Measurements from ENCODE around the gene SLC4A4. TPM values are rescaled to one million over a fixed set of nuclear protein-coding genes. Genes with fewer than 3 reads are reported as not detected.

SLC4A4 gene
- total RNA-seq, 2 experiments from 2014 or later, result 0.08 to 0.14 TPM

GRCh38 chr4:71377561-71377960 lies 38.7 kb downstream of the SLC4A4 start:
- Histone ChIP-seq H3K4me3 (ENCODE audit: low read length) (no peak overlapping the region), H3K27ac (ENCODE audit: low read depth in 1 of 2, low read length in 2 of 2) (no peak overlapping the region), H3K36me3 (ENCODE audit: insufficient read depth, low read length) (no peaks in the 10 kb centered on the region), H3K4me1 (ENCODE audit: insufficient read depth, low read length) (no peaks in the 10 kb centered on the region), H3K27me3 (ENCODE audit: control insufficient read depth in 1 of 2, insufficient read depth in 2 of 2, low read length in 2 of 2) (no peaks in the 10 kb centered on the region), H3K9me3 (ENCODE audit: control insufficient read depth in 1 of 2, insufficient read depth in 1 of 2, low read length in 2 of 2) (no peaks in the 10 kb centered on the region)
- TF ChIP-seq, protein P1, sequence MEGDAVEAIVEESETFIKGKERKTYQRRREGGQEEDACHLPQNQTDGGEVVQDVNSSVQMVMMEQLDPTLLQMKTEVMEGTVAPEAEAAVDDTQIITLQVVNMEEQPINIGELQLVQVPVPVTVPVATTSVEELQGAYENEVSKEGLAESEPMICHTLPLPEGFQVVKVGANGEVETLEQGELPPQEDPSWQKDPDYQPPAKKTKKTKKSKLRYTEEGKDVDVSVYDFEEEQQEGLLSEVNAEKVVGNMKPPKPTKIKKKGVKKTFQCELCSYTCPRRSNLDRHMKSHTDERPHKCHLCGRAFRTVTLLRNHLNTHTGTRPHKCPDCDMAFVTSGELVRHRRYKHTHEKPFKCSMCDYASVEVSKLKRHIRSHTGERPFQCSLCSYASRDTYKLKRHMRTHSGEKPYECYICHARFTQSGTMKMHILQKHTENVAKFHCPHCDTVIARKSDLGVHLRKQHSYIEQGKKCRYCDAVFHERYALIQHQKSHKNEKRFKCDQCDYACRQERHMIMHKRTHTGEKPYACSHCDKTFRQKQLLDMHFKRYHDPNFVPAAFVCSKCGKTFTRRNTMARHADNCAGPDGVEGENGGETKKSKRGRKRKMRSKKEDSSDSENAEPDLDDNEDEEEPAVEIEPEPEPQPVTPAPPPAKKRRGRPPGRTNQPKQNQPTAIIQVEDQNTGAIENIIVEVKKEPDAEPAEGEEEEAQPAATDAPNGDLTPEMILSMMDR (IDR thresholded peaks at IDR 0.05), result no peak
- H3K9me3 Mint-ChIP-seq, result no peaks in the 10 kb centered on the region
- CTCF ChIA-PET, result no interaction called here
- ATAC-seq (ENCODE audit: poor library complexity), result no peak
- intact Hi-C loops (cut with DNase I, micrococcal nuclease), result no loop called here
- no peaks in the 10 kb centered on the region for H3K27me3 Mint-ChIP-seq
- no peaks in the 10 kb centered on the region for H3K36me3 Mint-ChIP-seq (ENCODE audit: low read depth)
- H3K4me1 Mint-ChIP-seq (ENCODE audit: low read depth), result no peaks in the 10 kb centered on the region
- no peak overlapping the region for H3K4me3 Mint-ChIP-seq
- no peak overlapping the region for H3K27ac Mint-ChIP-seq
- no peak for DNase-seq
- POLR2A ChIA-PET, result no interaction called here

- Mint-ChIP-seq H3K27ac (no peak overlapping the region), H3K4me1 (ENCODE audit: low read depth) (no peaks in the 10 kb centered on the region), H3K27me3 (no peaks in the 10 kb centered on the region), H3K36me3 (ENCODE audit: low read depth) (no peaks in the 10 kb centered on the region), H3K9me3 (no peaks in the 10 kb centered on the region), H3K4me3 (no peak overlapping the region)
- ChIA-PET POLR2A (no interaction called here), CTCF (no interaction called here)
- Histone ChIP-seq H3K4me3 (ENCODE audit: low read length) (no peak overlapping the region), H3K4me1 (ENCODE audit: insufficient read depth, low read length) (no peaks in the 10 kb centered on the region), H3K36me3 (ENCODE audit: insufficient read depth, low read length) (no peaks in the 10 kb centered on the region), H3K27me3 (ENCODE audit: control insufficient read depth in 1 of 2, insufficient read depth in 2 of 2, low read length in 2 of 2) (no peaks in the 10 kb centered on the region), H3K9me3 (ENCODE audit: control insufficient read depth in 1 of 2, insufficient read depth in 1 of 2, low read length in 2 of 2) (no peaks in the 10 kb centered on the region), H3K27ac (ENCODE audit: low read depth in 1 of 2, low read length in 2 of 2) (no peak overlapping the region)
- DNase-seq, result no peak
- TF ChIP-seq, protein P1 (IDR thresholded peaks at IDR 0.05), result no peak
- ATAC-seq (ENCODE audit: poor library complexity), result no peak
- intact Hi-C loops (cut with DNase I, micrococcal nuclease), result no loop called here
Observed at GRCh38 chr4:71379126-71379525, 40.3 kb downstream of the SLC4A4 start.

DNA sequence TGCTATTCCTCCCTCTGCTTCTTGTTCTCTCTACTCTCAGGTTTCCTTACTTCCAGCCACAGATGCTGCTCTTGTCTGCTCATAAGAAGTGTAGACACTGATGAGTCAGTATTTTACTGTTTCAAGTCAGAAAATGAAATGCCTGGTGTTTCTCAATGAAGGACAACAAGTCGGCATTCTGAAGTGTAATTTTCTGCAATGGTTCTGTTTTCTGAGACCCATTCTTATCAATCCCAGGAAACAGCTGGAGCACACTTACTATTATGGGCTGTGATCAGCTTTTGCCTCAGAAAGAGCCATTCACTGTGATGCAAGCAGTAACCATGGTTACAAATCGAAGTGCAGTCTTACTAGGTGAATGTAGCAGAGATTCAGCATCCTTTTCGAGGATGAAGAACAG lies 42.0 kb downstream of the SLC4A4 start:
- no peaks in the 10 kb centered on the region for H3K36me3 Mint-ChIP-seq (ENCODE audit: low read depth)
- no peaks in the 10 kb centered on the region for H3K9me3 Mint-ChIP-seq
- no peaks in the 10 kb centered on the region for H3K9me3 ChIP-seq (ENCODE audit: control insufficient read depth in 1 of 2, insufficient read depth in 1 of 2, low read length in 2 of 2)
- H3K4me3 Mint-ChIP-seq, result no peak overlapping the region
- CTCF ChIA-PET, result no interaction called here
- ATAC-seq (ENCODE audit: poor library complexity) (no peak), DNase-seq (no peak)
- intact Hi-C loops (cut with DNase I, micrococcal nuclease), result no loop called here
- no peak overlapping the region for H3K27ac Mint-ChIP-seq
- no peak overlapping the region for H3K27ac ChIP-seq (ENCODE audit: low read depth in 1 of 2, low read length in 2 of 2)
- H3K4me3 ChIP-seq (ENCODE audit: low read length), result no peak overlapping the region
- H3K4me1 Mint-ChIP-seq (ENCODE audit: low read depth), result no peaks in the 10 kb centered on the region
- no peaks in the 10 kb centered on the region for H3K27me3 Mint-ChIP-seq
- no peaks in the 10 kb centered on the region for H3K36me3 ChIP-seq (ENCODE audit: insufficient read depth, low read length)
- TF ChIP-seq, protein P1 (IDR thresholded peaks at IDR 0.05), result no peak
- no peaks in the 10 kb centered on the region for H3K4me1 ChIP-seq (ENCODE audit: insufficient read depth, low read length)
- no peaks in the 10 kb centered on the region for H3K27me3 ChIP-seq (ENCODE audit: control insufficient read depth in 1 of 2, insufficient read depth in 2 of 2, low read length in 2 of 2)
- POLR2A ChIA-PET, result no interaction called here

Data from CD4-positive, alpha-beta T cell (primary cell).